Common myeloid progenitor, CD34-positive (primary cell): ENCODE results near the gene CAMP.

Experiments
- CTCF ChIA-PET: fragments of 350-600 bp; sonication (Branson Sonifier 250); formaldehyde crosslinking; loops from one replicate; lab custom pipeline; 2021; ENCODE audit warnings: antibody characterized with exemption; lab: Charles Lee
- POLR2A ChIA-PET: fragments of 350-600 bp; sonication (Branson Sonifier 250); formaldehyde crosslinking; loops from one replicate; lab custom pipeline; 2021; ENCODE audit warnings: antibody characterized with exemption; lab: Charles Lee
- DNase-seq, 3 donors: peaks; one replicate each; pipeline versions ENCODE4 v3.0.0 to v3.0.0-alpha.2; 2013
- H3K27ac ChIP-seq, 2 experiments: 1 replicate in 1 of 2; 2 replicates in 1 of 2; pipeline ENCODE4 v1.7.0; 2013; ENCODE audit warnings: inconsistent platforms in 2 of 2, low read length in 2 of 2, mild to moderate bottlenecking in 2 of 2, low read depth in 1 of 2, moderate library complexity in 1 of 2; ENCODE audit not compliant: severe bottlenecking in 2 of 2, insufficient read depth in 1 of 2, poor library complexity in 1 of 2
- H3K27me3 ChIP-seq, 5 experiments: replicated peaks in 2 of 5; 1 replicate in 3 of 5; 2 replicates in 2 of 5; pipeline versions ENCODE4 v1.6.1 to v1.7.0; 2013; ENCODE audit warnings: low read length in 4 of 5, mild to moderate bottlenecking in 2 of 5, moderate library complexity in 2 of 5, inconsistent platforms in 1 of 5; ENCODE audit not compliant: insufficient read depth in 5 of 5, control insufficient read depth in 4 of 5
- H3K36me3 ChIP-seq, 4 experiments: 1 replicate in 2 of 4; 2 replicates in 2 of 4; pipeline versions ENCODE4 v1.6.1 to v1.7.0; 2013; ENCODE audit warnings: low read length in 3 of 4, control low read depth in 1 of 4, mild to moderate bottlenecking in 1 of 4; ENCODE audit not compliant: control insufficient read depth in 4 of 4, insufficient read depth in 4 of 4
- H3K4me1 ChIP-seq, 4 experiments: 1 replicate in 3 of 4; 2 replicates in 1 of 4; pipeline versions ENCODE4 v1.6.1 to v1.7.1; 2013; ENCODE audit warnings: low read length in 3 of 4, mild to moderate bottlenecking in 3 of 4, control low read depth in 1 of 4, inconsistent platforms in 1 of 4, moderate library complexity in 1 of 4; ENCODE audit not compliant: control insufficient read depth in 4 of 4, insufficient read depth in 4 of 4; ENCODE audit errors: control extremely low read depth in 1 of 4
- H3K4me3 ChIP-seq, 7 experiments: 1 replicate in 4 of 7; 2 replicates in 3 of 7; pipeline versions ENCODE4 v1.5.1 to v1.7.0; 2013; ENCODE audit warnings: mild to moderate bottlenecking in 7 of 7, low read length in 6 of 7, moderate library complexity in 6 of 7, inconsistent platforms in 2 of 7, low read depth in 2 of 7, control low read depth in 1 of 7; ENCODE audit not compliant: insufficient read depth in 4 of 7, control insufficient read depth in 1 of 7; ENCODE audit errors: extremely low read depth in 1 of 7
- H3K9me3 ChIP-seq, 5 experiments: 1 replicate in 4 of 5; 2 replicates in 1 of 5; pipeline versions ENCODE4 v1.6.1 to v1.7.1; 2013; ENCODE audit warnings: low read length in 4 of 5, mild to moderate bottlenecking in 2 of 5, inconsistent platforms in 1 of 5, low read depth in 1 of 5, moderate library complexity in 1 of 5; ENCODE audit not compliant: control insufficient read depth in 4 of 5, insufficient read depth in 2 of 5; ENCODE audit errors: control extremely low read depth in 1 of 5
- WGBS: methylation state at CpG from one replicate; pipeline ENCODE4 v1.1.5; 2013; ENCODE audit not compliant: insufficient coverage; 5-methylcytosine and 5-hydroxymethylcytosine counted together

Gene CAMP

DNA sequence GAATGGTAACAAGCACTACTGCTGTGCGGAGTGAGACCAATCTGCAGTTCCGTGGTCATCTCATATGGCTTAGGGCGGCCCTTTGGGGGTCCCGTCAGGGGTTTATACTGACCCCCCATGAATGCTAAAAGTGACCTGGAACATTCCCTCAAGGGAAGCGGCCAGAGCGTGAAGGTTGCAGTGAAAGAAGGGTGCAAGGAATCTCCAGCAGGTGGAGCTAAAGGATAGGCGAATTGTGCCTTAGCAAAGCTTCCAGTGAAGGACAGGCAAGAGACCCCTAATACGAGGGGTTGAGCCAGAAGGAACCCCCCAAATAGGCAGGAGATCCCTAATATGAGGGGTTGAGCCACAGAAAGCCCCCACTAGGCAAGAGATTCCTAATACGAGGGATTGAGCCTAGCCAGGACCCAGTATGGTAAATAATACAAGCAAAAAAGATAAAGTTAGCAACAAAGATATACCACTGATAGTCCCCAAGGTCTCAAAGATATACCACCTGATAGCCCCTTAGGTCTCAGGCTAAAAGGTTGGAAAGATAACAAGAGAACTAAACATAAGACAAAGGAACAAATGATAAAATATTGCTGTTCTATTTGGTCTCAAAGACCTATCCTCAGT lies 50.4 kb downstream of the CAMP start:
- Histone ChIP-seq H3K27me3 (no peaks in the 10 kb centered on the region), H3K9me3 (no peaks in the 10 kb centered on the region), H3K27ac (no peak overlapping the region), H3K4me3 (no peak overlapping the region), H3K4me1 (no peaks in the 10 kb centered on the region), H3K36me3 (peaks cover 4 to 18% (median 8%) of the 10 kb centered on the region in 4 experiments)
- DNase-seq: peak; percentile 69 to 82 (median 77)
- 14% methylated on average over 7 of the region's 9 CpGs for WGBS
- CTCF ChIA-PET: interaction anchor here (0.6 to 8.5 kb wide), 9 partner anchors 8 to 400 kb away, joined by 3 to 164 read pairs (median 5); partner anchors contain the start of genes CCDC51, PLXNB1 and TMA7
- POLR2A ChIA-PET: interaction anchor here (0.6 to 1.0 kb wide), 2 partner anchors 162 to 208 kb away, joined by 3 to 6 read pairs; no protein-coding TSS in a partner anchor

DNA sequence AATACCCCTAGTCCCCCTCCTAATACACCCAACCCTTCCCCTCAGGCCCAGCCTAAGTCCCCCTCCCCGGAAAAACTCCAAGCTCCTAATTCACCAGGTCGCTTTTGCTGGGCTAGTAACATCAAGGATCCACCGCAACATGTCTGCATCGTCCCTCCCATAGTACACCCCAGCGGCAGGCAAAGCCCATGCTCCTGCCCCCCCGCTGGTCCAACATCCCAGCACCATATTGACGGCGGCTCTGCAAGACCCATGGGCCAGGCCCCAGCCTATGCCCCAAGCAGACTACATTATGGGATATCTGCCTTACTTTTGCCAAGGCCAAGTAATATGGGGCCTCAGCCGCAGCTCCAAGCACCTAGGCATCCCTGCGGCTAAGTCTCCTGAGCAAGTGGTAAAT lies 51.2 kb downstream of the CAMP start:
- POLR2A ChIA-PET: no interaction called here
- no peak overlapping the region for H3K4me3 ChIP-seq

More for the DNA sequence above, 51.2 kb downstream of the CAMP start:
- no peaks in the 10 kb centered on the region for H3K9me3 ChIP-seq
- no peak for DNase-seq
- CTCF ChIA-PET: interaction anchor here (1.0 to 8.5 kb wide), 7 partner anchors 9 to 399 kb away, joined by 3 to 164 read pairs (median 7); partner anchors contain the start of genes CCDC51, PLXNB1 and TMA7
- H3K27ac ChIP-seq: no peak overlapping the region
- no peaks in the 10 kb centered on the region for H3K27me3 ChIP-seq
- H3K36me3 ChIP-seq: peaks cover 0 to 12% (median 4%) of the 10 kb centered on the region in 4 experiments
- 94% methylated on average over 8 of the region's 10 CpGs for WGBS
- H3K4me1 ChIP-seq: no peaks in the 10 kb centered on the region
